D721Med (cell line): Measurements from ENCODE around the gene DLAT.
"Not testable (repeated sequence)": the region's sequence is repeated elsewhere in the genome, so short reads cannot be mapped to it uniquely, and the experiment has no call there.

ENCODE experiments used
- DNase-seq: peaks from one replicate; pipeline ENCODE4 v3.0.0; 2011; ENCODE audit warnings: low spot score; ENCODE audit not compliant: insufficient read length
- FAIRE-seq: peaks from 2 replicates; lab custom pipeline; 2011; peaks lifted over from hg19 to GRCh38; lab: Jason Lieb, UNC
- TF ChIP-seq, protein P1 (sequence below): IDR thresholded peaks from 2 replicates; pipeline ENCODE4 v1.5.1; 2012; ENCODE audit warnings: mild to moderate bottlenecking, control low read depth; ENCODE audit not compliant: insufficient read depth; ENCODE audit errors: missing control alignments

Gene DLAT

DNA sequence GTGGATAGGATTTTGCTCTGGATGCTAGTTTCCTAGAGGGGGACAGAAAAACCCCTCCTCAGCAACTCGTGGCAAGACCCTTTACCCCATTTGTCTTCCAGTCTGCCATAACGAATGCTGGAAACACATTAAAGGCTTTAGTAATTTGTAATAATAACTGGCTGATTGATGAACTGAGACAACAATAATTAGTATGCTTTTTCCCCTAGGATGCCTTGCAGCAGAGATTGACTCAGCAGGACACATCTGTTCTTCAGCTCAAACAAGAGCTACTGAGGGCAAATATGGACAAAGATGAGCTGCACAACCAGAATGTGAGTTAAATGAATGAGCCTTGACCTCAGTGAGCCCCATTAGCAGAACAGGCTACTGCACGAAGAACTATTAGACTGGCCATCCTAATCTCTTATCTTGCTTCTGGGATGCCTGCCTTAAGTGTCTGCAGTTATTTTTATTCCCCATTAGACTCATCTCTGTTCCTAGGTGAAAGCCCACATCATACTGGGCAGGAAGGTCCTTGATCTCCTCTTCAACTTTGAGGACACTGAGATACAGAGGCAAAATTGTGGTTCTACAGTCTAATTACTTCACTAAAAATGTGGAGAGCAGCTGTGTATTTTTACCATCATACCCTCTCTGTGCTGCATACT is 32.9 kb upstream of the DLAT start:
- FAIRE-seq (no peak), DNase-seq (no peak)
- TF ChIP-seq, protein P1, sequence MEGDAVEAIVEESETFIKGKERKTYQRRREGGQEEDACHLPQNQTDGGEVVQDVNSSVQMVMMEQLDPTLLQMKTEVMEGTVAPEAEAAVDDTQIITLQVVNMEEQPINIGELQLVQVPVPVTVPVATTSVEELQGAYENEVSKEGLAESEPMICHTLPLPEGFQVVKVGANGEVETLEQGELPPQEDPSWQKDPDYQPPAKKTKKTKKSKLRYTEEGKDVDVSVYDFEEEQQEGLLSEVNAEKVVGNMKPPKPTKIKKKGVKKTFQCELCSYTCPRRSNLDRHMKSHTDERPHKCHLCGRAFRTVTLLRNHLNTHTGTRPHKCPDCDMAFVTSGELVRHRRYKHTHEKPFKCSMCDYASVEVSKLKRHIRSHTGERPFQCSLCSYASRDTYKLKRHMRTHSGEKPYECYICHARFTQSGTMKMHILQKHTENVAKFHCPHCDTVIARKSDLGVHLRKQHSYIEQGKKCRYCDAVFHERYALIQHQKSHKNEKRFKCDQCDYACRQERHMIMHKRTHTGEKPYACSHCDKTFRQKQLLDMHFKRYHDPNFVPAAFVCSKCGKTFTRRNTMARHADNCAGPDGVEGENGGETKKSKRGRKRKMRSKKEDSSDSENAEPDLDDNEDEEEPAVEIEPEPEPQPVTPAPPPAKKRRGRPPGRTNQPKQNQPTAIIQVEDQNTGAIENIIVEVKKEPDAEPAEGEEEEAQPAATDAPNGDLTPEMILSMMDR: no peak

DNA sequence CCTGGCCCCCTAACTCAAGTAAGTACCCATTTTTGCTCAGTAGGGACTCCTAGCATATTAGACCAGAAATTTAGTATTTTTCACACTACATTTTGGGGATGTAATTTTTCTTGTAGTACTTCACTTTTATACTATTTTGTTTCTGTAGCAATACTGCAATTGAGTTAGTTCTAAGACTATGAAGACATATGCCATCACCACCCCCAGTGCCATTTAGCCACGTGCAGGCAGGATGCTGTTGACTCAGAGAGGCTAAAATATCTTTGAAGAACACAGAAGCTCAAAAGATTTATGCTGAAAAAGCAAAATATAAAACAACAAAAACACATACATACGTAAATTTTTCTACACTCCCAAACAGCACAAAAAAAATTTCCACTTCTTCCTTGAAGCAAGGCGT is 29.1 kb upstream of the DLAT start:
- TF ChIP-seq, protein P1: no peak
- no peak for DNase-seq
- no peak for FAIRE-seq

DNA sequence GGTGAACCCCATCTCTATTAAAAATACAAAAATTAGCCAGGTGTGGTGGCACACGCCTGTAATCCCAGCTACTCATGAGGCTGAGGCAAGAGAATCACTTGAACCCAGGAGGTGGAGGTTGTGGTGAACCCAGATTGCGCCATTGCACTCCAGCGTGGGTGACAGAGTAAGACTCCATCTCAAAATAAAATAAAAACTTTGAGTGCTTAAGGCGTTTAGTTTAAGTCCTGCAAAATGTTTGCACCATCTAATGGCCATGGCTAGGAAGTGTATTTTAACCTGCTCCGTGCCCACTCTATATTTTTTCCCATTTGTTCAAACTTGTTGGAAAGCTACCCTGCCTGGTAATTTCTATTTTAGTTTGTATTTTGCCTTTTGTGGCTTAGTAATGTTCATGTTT is 28.5 kb upstream of the DLAT start:
- TF ChIP-seq, protein P1: peak; percentile 13
- DNase-seq, FAIRE-seq: not testable (repeated sequence)

DNA sequence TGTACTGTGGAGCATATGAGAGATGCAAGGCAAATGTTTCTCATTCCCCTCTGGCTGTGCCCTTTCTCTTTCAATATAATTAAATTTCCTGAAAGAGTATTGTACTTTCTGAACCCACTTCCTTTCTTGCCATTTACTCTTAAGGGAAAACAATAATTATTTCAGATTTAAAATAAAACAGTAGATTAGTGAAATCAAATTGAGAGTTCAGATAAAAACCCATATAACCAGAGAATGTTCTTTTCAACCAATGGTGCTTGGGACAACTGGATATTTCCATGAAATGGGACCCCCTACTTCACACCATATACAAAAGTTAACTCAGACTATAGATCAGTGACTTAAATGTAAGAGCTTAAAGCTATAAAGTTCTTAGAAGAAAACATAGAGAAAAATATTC is 26.1 kb upstream of the DLAT start:
- TF ChIP-seq, protein P1: no peak
- DNase-seq (no peak), FAIRE-seq (no peak)

DNA sequence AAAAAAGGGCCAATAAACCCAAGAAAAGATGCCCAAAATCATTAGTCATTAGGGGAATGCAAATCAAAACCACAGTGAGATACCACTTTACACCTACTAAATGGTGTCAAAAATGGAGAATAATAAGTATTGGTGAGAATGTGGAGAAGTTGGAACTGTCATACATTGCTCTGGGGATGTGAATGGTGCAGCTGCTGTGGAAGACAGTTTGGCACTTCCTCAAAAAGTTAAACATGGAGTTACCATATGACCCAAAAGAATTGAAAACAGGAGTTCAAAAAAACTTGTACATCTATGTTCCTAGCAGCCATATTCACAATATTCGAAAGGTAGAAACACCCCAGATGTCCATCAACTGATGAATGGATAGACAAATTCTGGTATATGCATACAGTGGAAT is 24.5 kb upstream of the DLAT start:
- no peak for FAIRE-seq
- TF ChIP-seq, protein P1: no peak
- DNase-seq: no peak

DNA sequence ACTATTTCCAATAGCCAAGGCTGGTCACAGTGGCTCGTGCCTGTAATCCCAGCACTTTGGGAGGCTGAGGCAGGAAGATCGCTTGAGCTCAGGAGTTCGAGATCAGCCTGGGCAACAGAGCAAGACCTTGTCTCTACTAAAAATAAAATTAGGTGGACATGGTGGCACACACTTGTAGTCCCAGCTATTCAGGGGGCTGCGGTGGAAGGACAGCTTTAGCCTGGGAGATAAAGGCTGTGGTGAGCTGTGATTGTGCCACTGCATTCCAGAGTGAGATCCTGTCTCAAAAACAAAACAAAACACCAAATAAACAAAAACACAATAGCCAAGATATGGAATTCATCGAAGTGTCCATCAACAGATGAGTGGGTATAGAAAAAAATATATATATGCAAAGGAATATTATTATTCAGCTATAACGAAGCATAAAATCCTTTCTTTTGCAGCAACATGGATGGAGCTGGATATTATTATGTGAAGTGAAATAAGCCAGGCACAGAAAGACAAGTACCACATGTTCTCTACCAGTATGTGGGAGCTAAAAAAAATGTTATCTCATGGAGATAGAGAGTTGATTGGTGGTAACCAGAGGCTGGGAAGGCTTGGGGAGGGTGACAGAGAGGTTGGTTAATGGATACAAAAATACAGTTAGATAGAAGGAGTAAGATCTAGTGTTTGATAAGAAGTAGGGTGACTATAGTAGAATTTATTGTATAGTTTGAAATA is 22.6 kb upstream of the DLAT start:
- no peak for DNase-seq
- FAIRE-seq: no peak
- TF ChIP-seq, protein P1: no peak

DNA sequence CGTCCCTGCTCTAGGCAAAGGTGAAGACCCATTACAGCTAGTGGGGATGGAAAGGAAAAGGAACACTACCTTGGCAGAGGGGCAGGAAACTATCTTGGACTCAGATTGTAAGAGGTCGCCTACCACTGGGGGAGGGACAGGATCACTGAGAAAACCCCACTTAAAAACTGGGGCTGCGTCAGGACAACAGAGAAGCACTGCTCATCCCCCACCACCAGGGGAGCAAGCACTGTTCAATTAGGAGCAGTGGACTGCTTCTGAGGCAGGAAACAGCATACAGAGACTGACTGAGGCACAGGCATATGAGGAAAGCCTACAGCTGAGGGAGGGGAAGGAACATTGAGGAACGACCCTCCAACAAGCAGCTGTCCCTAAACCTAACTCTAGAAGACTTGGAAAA is 20.8 kb upstream of the DLAT start:
- FAIRE-seq: no peak

More for the DNA sequence above, 20.8 kb upstream of the DLAT start:
- TF ChIP-seq, protein P1: no peak
- DNase-seq: no peak
